Hepatocyte (in vitro differentiated cells): ENCODE results near the gene EGFL7.

Source experiments
- CTCF ChIP-seq: fragments of 200-600 bp; sonication (generic); IDR thresholded peaks from 2 replicates; pipeline ENCODE4 v1.5.1; 2016; ENCODE audit warnings: antibody characterized with exemption, mild to moderate bottlenecking; ENCODE audit not compliant: poor library complexity
- EZH2 ChIP-seq: fragments of 200-600 bp; sonication (generic); IDR thresholded peaks from 2 replicates; pipeline ENCODE4 v1.6.1; 2016; ENCODE audit warnings: antibody characterized with exemption, mild to moderate bottlenecking, borderline replicate concordance
- EZH2phosphoT487 ChIP-seq: fragments of 200-600 bp; sonication (generic); IDR thresholded peaks from one replicate; pipeline ENCODE4 v1.6.1; 2018; ENCODE audit warnings: antibody characterized with exemption, mild to moderate bottlenecking, low read depth, moderate library complexity; ENCODE audit not compliant: unreplicated experiment, severe bottlenecking

- no peak for TF ChIP-seq CTCF
- TF ChIP-seq EZH2phosphoT487 = no peak
- TF ChIP-seq EZH2 = no peak
Observed at GRCh38 chr9:136682710-136683109, 20.0 kb downstream of the EGFL7 start.
